AG04449 (cell line): ENCODE data around the gene PPP1R18.

ENCODE experiments used
- CTCF ChIA-PET: fragments of 350-600 bp; formaldehyde crosslinking; extraction: SDS; loops from one replicate; lab custom pipeline; 2021; ENCODE audit warnings: antibody characterized with exemption; lab: Yijun Ruan, JAX
- POLR2A ChIA-PET: fragments of 400-600, 350-600 bp; formaldehyde crosslinking; extraction: SDS; loops from one replicate; lab custom pipeline; 2020; ENCODE audit warnings: antibody characterized with exemption, inconsistent platforms; lab: Yijun Ruan, JAX
- DNase-seq: peaks from one replicate; pipeline ENCODE4 v3.0.0-alpha.2; 2010; ENCODE audit warnings: low read depth, low spot score
- H3K4me3 ChIP-seq: 2 replicates; pipeline ENCODE4 v1.5.1; 2011; ENCODE audit warnings: low read depth, mild to moderate bottlenecking, control low read depth, low read length
- CTCF ChIP-seq: IDR thresholded peaks from one replicate; pipeline ENCODE4 v1.5.1; 2011; ENCODE audit warnings: mild to moderate bottlenecking, moderate library complexity, low read length, control low read depth, inconsistent platforms; ENCODE audit not compliant: insufficient read depth; ENCODE audit errors: missing control alignments

Gene PPP1R18

GRCh38 chr6:30705620-30706019 lies 19.2 kb upstream of the PPP1R18 start:
- ChIA-PET POLR2A (interaction anchor here (1.2 kb wide), 1 partner anchor 19 kb away, joined by 3 read pairs; no protein-coding TSS in a partner anchor), CTCF (interaction anchor here (0.6 to 1.2 kb wide), 2 partner anchors 17 to 30 kb away, joined by 3 read pairs; no protein-coding TSS in a partner anchor)
- no peak for DNase-seq
- TF ChIP-seq CTCF: no peak
- no peak overlapping the region for H3K4me3 ChIP-seq

- POLR2A ChIA-PET: interaction anchor here (1.2 kb wide), 1 partner anchor 20 kb away, joined by 3 read pairs; no protein-coding TSS in a partner anchor
- CTCF ChIA-PET: interaction anchor here (1.3 to 1.5 kb wide), 2 partner anchors 25 kb away, joined by 5 to 6 read pairs; no protein-coding TSS in a partner anchor
- DNase-seq: no peak
- TF ChIP-seq CTCF: no peak
- no peak overlapping the region for H3K4me3 ChIP-seq
These were observed 17.4 kb upstream of the PPP1R18 start for GRCh38 chr6:30703821-30704220.

GRCh38 chr6:30703011-30703410 lies 16.6 kb upstream of the PPP1R18 start:
- ChIA-PET POLR2A (interaction anchor here (1.2 kb wide), 1 partner anchor 19 kb away, joined by 3 read pairs; no protein-coding TSS in a partner anchor), CTCF (interaction anchor here (1.5 kb wide), 1 partner anchor 24 kb away, joined by 5 read pairs; no protein-coding TSS in a partner anchor)
- TF ChIP-seq CTCF: no peak
- no peak for DNase-seq
- H3K4me3 ChIP-seq: no peak overlapping the region

- ChIA-PET CTCF (interaction anchor here (1.7 kb wide), 1 partner anchor 13 kb away, joined by 3 read pairs; no protein-coding TSS in a partner anchor), POLR2A (no interaction called here)
- no peak for DNase-seq
- no peak for TF ChIP-seq CTCF
- no peak overlapping the region for H3K4me3 ChIP-seq
These were observed 13.9 kb upstream of the PPP1R18 start for GRCh38 chr6:30700340-30700739.

- no peak for TF ChIP-seq CTCF
- ChIA-PET POLR2A (no interaction called here), CTCF (interaction anchor here (1.3 to 1.5 kb wide), 2 partner anchors 22 to 26 kb away, joined by 3 to 8 read pairs; no protein-coding TSS in a partner anchor)
These were observed 10.0 kb upstream of the PPP1R18 start for GRCh38 chr6:30696432-30696831.

GRCh38 chr6:30691208-30691847 lies 4.9 kb upstream of the PPP1R18 start:
- peak overlapping the region; percentile 98 for H3K4me3 ChIP-seq
- no peak for TF ChIP-seq CTCF
- DNase-seq: no peak
- ChIA-PET POLR2A (interaction anchor here (0.6 to 1.4 kb wide), 8 partner anchors 11 to 90 kb away, joined by 3 to 6 read pairs (median 4); partner anchors contain the start of genes FLOT1 and TUBB), CTCF (interaction anchor here (1.1 to 2.4 kb wide), 4 partner anchors 12 to 31 kb away, joined by 4 to 12 read pairs (median 4); partner anchors contain the start of gene MDC1)

More at GRCh38 chr6:30696432-30696831, 10.0 kb upstream of the PPP1R18 start:
- no peak overlapping the region for H3K4me3 ChIP-seq
- DNase-seq: no peak
